ENCODE measurements around the gene RFC4. TPM values are rescaled to one million over a fixed set of nuclear protein-coding genes. Genes with fewer than 3 reads are reported as not detected.

Gene RFC4
- total and polyA plus RNA-seq, 8 donors, result 3.2 to 121 (median 25.2) TPM; not detected in 1

GRCh38 chr3:186743666-186744065, 62.6 kb downstream of the RFC4 start:
- Histone ChIP-seq H3K27ac (no peak overlapping the region), H3K27me3 (no peaks in the 10 kb centered on the region), H3K4me3 (no peak overlapping the region), H3K36me3 (no peaks in the 10 kb centered on the region), H3K4me1 (peaks cover 0 to 18% (median 4%) of the 10 kb centered on the region in 4 donors), H3K9me3 (no peaks in the 10 kb centered on the region)
- intact Hi-C loops (cut with DNase I; ENCODE audit: low total_unique reads), result no loop called here
- no peak for DNase-seq
- WGBS, 5 donors, result 47 to 64% (median 51%) methylated on average over 3 of the region's 3 CpGs
- no peak for TF ChIP-seq CTCF (IDR thresholded peaks at IDR 0.05)
- no peak for TF ChIP-seq POLR2AphosphoS5 (IDR thresholded peaks at IDR 0.05)
- TF ChIP-seq POLR2A (IDR thresholded peaks at IDR 0.05), result no peak
- TF ChIP-seq EP300 (IDR thresholded peaks at IDR 0.05), result no peak

- Histone ChIP-seq H3K9me3 (no peaks in the 10 kb centered on the region), H3K27ac (no peak overlapping the region), H3K4me1 (peaks cover 0 to 18% (median 4%) of the 10 kb centered on the region in 4 donors), H3K4me3 (no peak overlapping the region), H3K36me3 (no peaks in the 10 kb centered on the region), H3K27me3 (no peaks in the 10 kb centered on the region)
- intact Hi-C loops (cut with DNase I; ENCODE audit: low total_unique reads), result no loop called here
- no peak for DNase-seq
- TF ChIP-seq CTCF (IDR thresholded peaks at IDR 0.05), result no peak
- no peak for TF ChIP-seq POLR2AphosphoS5 (IDR thresholded peaks at IDR 0.05)
- no peak for TF ChIP-seq POLR2A (IDR thresholded peaks at IDR 0.05)
- no peak for TF ChIP-seq EP300 (IDR thresholded peaks at IDR 0.05)
- 60 to 72% (median 66%) methylated on average over 7 of the region's 7 CpGs for WGBS, 5 donors
Observed at GRCh38 chr3:186742618-186743380, 63.5 kb downstream of the RFC4 start.

Small RNA genes within 50 kb of the gene (small RNA-seq; reads per million reads assigned to genes)
- gene RF00092 (0 reads per million in 4 donors), gene RNU6-1105P (0 reads per million in 4 donors), gene SNORA4 (0 reads per million in 4 donors), gene SNORA63 (0 reads per million in 4 donors), gene SNORA81 (0 reads per million in 4 donors), gene SNORD2 (0 reads per million in 4 donors)

Other genes with a start within 250 kb of the RFC4 start
- 10 to 100 TPM in 3 of 5 donors, 1 to 10 TPM in 2; 5.3 to 16.5 (median 10.4) TPM for gene TBCCD1, start 239.1 kb downstream of the RFC4 start, total RNA-seq
- gene TBCCD1, start 239.1 kb downstream of the RFC4 start, polyA plus RNA-seq, result 1 to 10 TPM; 3.5 to 4.4 (median 4.0) TPM
- 10 to 100 TPM; 17.0 to 62.1 (median 31.6) TPM for gene DNAJB11, start 235.8 kb downstream of the RFC4 start, total RNA-seq
- 10 to 100 TPM; 17.7 to 33.9 (median 32.2) TPM for gene DNAJB11, start 235.8 kb downstream of the RFC4 start, polyA plus RNA-seq
- gene AHSG, start 193.4 kb downstream of the RFC4 start, total RNA-seq, result under 1 TPM in 1 of 5 donors, not detected in 4; 0.92 TPM
- not detected for gene AHSG, start 193.4 kb downstream of the RFC4 start, polyA plus RNA-seq
- gene FETUB, start 166.1 kb downstream of the RFC4 start, total RNA-seq, result not detected
- gene FETUB, start 166.1 kb downstream of the RFC4 start, polyA plus RNA-seq, result under 1 TPM in 1 of 3 donors, not detected in 2; 0.63 TPM
- not detected for gene HRG, start 140.5 kb downstream of the RFC4 start, total RNA-seq
- not detected for gene HRG, start 140.5 kb downstream of the RFC4 start, polyA plus RNA-seq
- not detected for gene KNG1, start 89.1 kb downstream of the RFC4 start, total RNA-seq
- gene KNG1, start 89.1 kb downstream of the RFC4 start, polyA plus RNA-seq, result under 1 TPM in 1 of 3 donors, not detected in 2; 0.18 TPM
- 1,000 to 10,000 TPM in 1 of 5 donors, 100 to 1,000 TPM in 4; 165 to 1,058 (median 464) TPM for gene EIF4A2, start 22.9 kb downstream of the RFC4 start, total RNA-seq
- gene EIF4A2, start 22.9 kb downstream of the RFC4 start, polyA plus RNA-seq, result 100 to 1,000 TPM; 313 to 569 (median 319) TPM
- 10 to 100 TPM in 1 of 5 donors, 1 to 10 TPM in 2, under 1 TPM in 1, not detected in 1; under 0.01 to 11.1 (median 6.5) TPM for gene ADIPOQ, start 36.2 kb upstream of the RFC4 start, total RNA-seq
- gene ADIPOQ, start 36.2 kb upstream of the RFC4 start, polyA plus RNA-seq, result 1 to 10 TPM in 1 of 3 donors, under 1 TPM in 2; 0.13 to 1.4 (median 0.25) TPM
- gene ST6GAL1, start 124.0 kb upstream of the RFC4 start, total RNA-seq, result 10 to 100 TPM in 4 of 5 donors, 1 to 10 TPM in 1; 3.8 to 31.0 (median 18.1) TPM
- 1 to 10 TPM; 4.1 to 9.7 (median 4.6) TPM for gene ST6GAL1, start 124.0 kb upstream of the RFC4 start, polyA plus RNA-seq

Measured in stomach (tissue), 9 donors.